OCI-LY3 (cell line): ENCODE data around the gene TYROBP.

Source experiments
- CTCF ChIP-seq: fragments of 200-600, 300-600 bp; sonication (generic); IDR thresholded peaks from 2 replicates; pipeline ENCODE4 v1.5.1; 2014; ENCODE audit warnings: antibody characterized with exemption, low read length, low read depth
- EZH2phosphoT487 ChIP-seq: fragments of 200-600 bp; shearing (Covaris generic); IDR thresholded peaks from 2 replicates; pipeline ENCODE4 v1.6.1; 2018; ENCODE audit warnings: antibody characterized with exemption, mixed run types, low read depth

DNA sequence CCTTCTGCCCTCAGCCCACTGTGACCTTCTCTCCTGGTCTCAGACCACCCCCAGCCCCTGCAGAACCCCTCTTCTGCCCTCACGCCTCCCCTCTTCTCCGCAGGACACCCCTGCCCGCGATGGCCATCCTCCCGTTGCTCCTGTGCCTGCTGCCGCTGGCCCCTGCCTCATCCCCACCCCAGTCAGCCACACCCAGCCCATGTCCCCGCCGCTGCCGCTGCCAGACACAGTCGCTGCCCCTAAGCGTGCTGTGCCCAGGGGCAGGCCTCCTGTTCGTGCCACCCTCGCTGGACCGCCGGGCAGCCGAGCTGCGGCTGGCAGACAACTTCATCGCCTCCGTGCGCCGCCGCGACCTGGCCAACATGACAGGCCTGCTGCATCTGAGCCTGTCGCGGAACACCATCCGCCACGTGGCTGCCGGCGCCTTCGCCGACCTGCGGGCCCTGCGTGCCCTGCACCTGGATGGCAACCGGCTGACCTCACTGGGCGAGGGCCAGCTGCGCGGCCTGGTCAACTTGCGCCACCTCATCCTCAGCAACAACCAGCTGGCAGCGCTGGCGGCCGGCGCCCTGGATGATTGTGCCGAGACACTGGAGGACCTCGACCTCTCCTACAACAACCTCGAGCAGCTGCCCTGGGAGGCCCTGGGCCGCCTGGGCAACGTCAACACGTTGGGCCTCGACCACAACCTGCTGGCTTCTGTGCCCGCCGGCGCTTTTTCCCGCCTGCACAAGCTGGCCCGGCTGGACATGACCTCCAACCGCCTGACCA, 31.4 kb upstream of the TYROBP start:
- TF ChIP-seq CTCF: no peak
- TF ChIP-seq EZH2phosphoT487: no peak
